HepG2 (cell line): ENCODE data around the gene CDC6. TPM values are rescaled to one million over a fixed set of nuclear protein-coding genes. Genes with fewer than 3 reads are reported as not detected.

Source experiments
- ATAC-seq: fragments of 200-7000 bp; cut with Tn5 transposase; 3 replicates; pipeline ENCODE4 v1.9.1; 2020; ENCODE audit warnings: mild to moderate bottlenecking, moderate library complexity
- BruUV-seq: library from RNA; stranded (reverse); fragments of 400-500 nt; replicated peaks from 2 replicates; lab custom pipeline; 2021; lab: Mats Ljungman, UMichigan
- CTCF ChIA-PET: fragments of 300-600 bp; formaldehyde crosslinking; extraction: SDS; loops from one replicate; lab custom pipeline; 2021; ENCODE audit warnings: low total read pairs, inconsistent platforms, low intra/inter-chr PET ratio; lab: Yijun Ruan, JAX
- POLR2A ChIA-PET: fragments of 350-600 bp; sonication (Branson Sonifier 250); formaldehyde crosslinking; loops from one replicate; lab custom pipeline; 2020; ENCODE audit warnings: antibody characterized with exemption, inconsistent platforms; lab: Yijun Ruan, JAX
- DNase-seq: peaks from one replicate; pipeline ENCODE4 v3.0.0-alpha.2; 2015; ENCODE audit warnings: low spot score
- FAIRE-seq: peaks from 3 replicates; lab custom pipeline; 2011; peaks lifted over from hg19 to GRCh38; lab: Jason Lieb, UNC
- H2AFZ ChIP-seq: one replicate; pipeline ENCODE4 v1.6.1; 2011; ENCODE audit warnings: low read length, inconsistent platforms
- H3K27ac ChIP-seq: fragments of 300-600 bp; 3 replicates; pipeline ENCODE4 v1.8.0; 2011; ENCODE audit warnings: mixed run types, mild to moderate bottlenecking, mixed read lengths, low read length, inconsistent platforms; ENCODE audit not compliant: insufficient read depth; ENCODE audit errors: extremely low read length
- H3K27me3 ChIP-seq, 2 experiments: fragments of 200-600 bp in 1 of 2; 2 replicates in 1 of 2; 3 replicates in 1 of 2; pipeline versions ENCODE4 v1.6.0 to v1.8.0; 2011; ENCODE audit warnings: low read length in 2 of 2, mild to moderate bottlenecking in 2 of 2, moderate library complexity in 2 of 2, inconsistent platforms in 1 of 2; ENCODE audit not compliant: insufficient read depth in 2 of 2, control insufficient read depth in 1 of 2
- H3K36me3 ChIP-seq, 2 experiments: fragments of 200-600 bp in 1 of 2; replicated peaks in 1 of 2; 2 replicates in 1 of 2; 3 replicates in 1 of 2; pipeline versions ENCODE4 v1.5.1 to v1.8.0; 2011; ENCODE audit warnings: low read length in 2 of 2, inconsistent platforms in 1 of 2; ENCODE audit not compliant: insufficient read depth in 2 of 2, control insufficient read depth in 1 of 2
- H3K4me1 ChIP-seq: 2 replicates; pipeline ENCODE4 v1.5.1; 2012; ENCODE audit warnings: low read length, inconsistent platforms; ENCODE audit not compliant: insufficient read depth
- H3K4me2 ChIP-seq: 2 replicates; pipeline ENCODE4 v1.6.0; 2011; ENCODE audit warnings: low read depth, low read length, inconsistent platforms
- H3K4me3 ChIP-seq, 3 experiments: fragments of 200-600 bp in 1 of 3; sonication (generic), shearing (Covaris generic) in 1 of 3; replicated peaks in 1 of 3; 2 replicates each; pipeline ENCODE4 v1.5.1; 2011 to 2016; ENCODE audit warnings: low read length in 3 of 3, inconsistent platforms in 2 of 3, low read depth in 2 of 3, mild to moderate bottlenecking in 2 of 3, control low read depth in 1 of 3, mixed read lengths in 1 of 3; ENCODE audit not compliant: insufficient read depth in 1 of 3
- H3K79me2 ChIP-seq: one replicate; pipeline ENCODE4 v1.6.1; 2011; ENCODE audit warnings: low read length, inconsistent platforms; ENCODE audit not compliant: insufficient read depth
- H3K9ac ChIP-seq: 2 replicates; pipeline ENCODE4 v1.6.0; 2011; ENCODE audit warnings: mild to moderate bottlenecking, low read depth, low read length, inconsistent platforms; ENCODE audit not compliant: insufficient read depth
- H3K9me3 ChIP-seq: 2 replicates; pipeline ENCODE4 v1.5.1; 2012; ENCODE audit warnings: mild to moderate bottlenecking, low read length
- H4K20me1 ChIP-seq: 2 replicates; pipeline ENCODE4 v1.6.0; 2011; ENCODE audit warnings: inconsistent platforms, mild to moderate bottlenecking, low read length, moderate library complexity; ENCODE audit not compliant: insufficient read depth
- GLMP ChIP-seq: sonication (generic); formaldehyde crosslinking; IDR thresholded peaks from 2 replicates; pipeline ENCODE4 v1.9.0; 2021; ENCODE audit warnings: missing genetic modification reagents, mild to moderate bottlenecking, borderline replicate concordance
- NFIC ChIP-seq: IDR thresholded peaks from 2 replicates; pipeline ENCODE4 v1.6.1; 2012; ENCODE audit warnings: mild to moderate bottlenecking, low read length, inconsistent platforms
- NR2F6 ChIP-seq, 2 experiments: IDR thresholded peaks; 2 replicates each; pipeline ENCODE4 v1.6.1; 2016; ENCODE audit warnings: antibody characterized with exemption in 1 of 2, mild to moderate bottlenecking in 1 of 2
- SNAPC4 ChIP-seq: sonication (generic); formaldehyde crosslinking; IDR thresholded peaks from 2 replicates; pipeline ENCODE4 v1.4.0; 2020; ENCODE audit warnings: mild to moderate bottlenecking, missing genetic modification reagents
- TP53 ChIP-seq: sonication (generic); formaldehyde crosslinking; conservative IDR thresholded peaks from 2 replicates; pipeline ENCODE4 v1.4.0; 2020; ENCODE audit warnings: missing genetic modification reagents
- ZC3H13 ChIP-seq: sonication (generic); formaldehyde crosslinking; IDR thresholded peaks from 2 replicates; pipeline ENCODE4 v1.8.1; 2023; ENCODE audit warnings: mild to moderate bottlenecking, missing genetic modification reagents, moderate library complexity
- ZNF142 ChIP-seq: sonication (generic); formaldehyde crosslinking; IDR thresholded peaks from 2 replicates; pipeline ENCODE4 v1.4.0; 2020; ENCODE audit warnings: missing genetic modification reagents
- ZNF180 ChIP-seq: sonication (generic); formaldehyde crosslinking; IDR thresholded peaks from 2 replicates; pipeline ENCODE4 v1.4.0; 2020; ENCODE audit warnings: low read depth, missing genetic modification reagents, borderline replicate concordance
- ZNF232 ChIP-seq: sonication (generic); formaldehyde crosslinking; IDR thresholded peaks from 2 replicates; pipeline ENCODE4 v1.4.0; 2020; ENCODE audit warnings: missing genetic modification reagents, borderline replicate concordance
- ZNF292 ChIP-seq: sonication (generic); formaldehyde crosslinking; IDR thresholded peaks from 2 replicates; pipeline ENCODE4 v1.8.1; 2022; ENCODE audit warnings: mild to moderate bottlenecking, low read depth, missing genetic modification reagents, borderline replicate concordance
- ZNF563 ChIP-seq: sonication (generic); formaldehyde crosslinking; IDR thresholded peaks from 2 replicates; pipeline ENCODE4 v1.8.0; 2022; ENCODE audit warnings: mild to moderate bottlenecking, moderate library complexity, missing genetic modification reagents
- WGBS: methylation state at CpG from one replicate; pipeline ENCODE4 v1.1.6; 2017; ENCODE audit warnings: low lambda C conversion rate; 5-methylcytosine and 5-hydroxymethylcytosine counted together
- in situ Hi-C: cut with HindIII; loops from 2 replicates; pipeline ENCODE4 v1.10.0; 2017; ENCODE audit warnings: low pct_unique_long_range_greater_than_20kb; ENCODE audit not compliant: extremely low pct_ligation_motif_present
- intact Hi-C: fragments of 100-400 bp; cut with micrococcal nuclease; formaldehyde crosslinking; loops from one replicate; pipeline ENCODE4 v1.10.0; 2022; ENCODE audit not compliant: unreplicated experiment
- polyA plus RNA-seq, 8 experiments: library from polyadenylated mRNA; depleted of rRNA in 3 of 8; stranded (reverse) in 7 of 8; unstranded in 1 of 8; fragments of >200 nt; fragmentation: Illumina TruSeq in 4 of 8; extraction: Trizol in 4 of 8; gene quantifications; 2 replicates each; pipeline versions ENCODE4 v1.2.1 to v1.2.3, GENCODE V29; 2011 to 2016; ENCODE audit warnings: low read depth in 4 of 8, missing spikeins in 1 of 8, mixed read lengths in 1 of 8; ENCODE audit not compliant: insufficient read depth in 1 of 8
- total RNA-seq, 5 experiments: library from RNA; depleted of rRNA; stranded (reverse); fragments of >200 nt; fragmentation: Illumina TruSeq; extraction: Trizol; gene quantifications; 2 replicates each; pipeline ENCODE4 v1.2.3, GENCODE V29; 2016; ENCODE audit warnings: low read depth in 1 of 5

The CDC6 gene
- total and polyA plus RNA-seq, 2 of the 13 experiments (the other 11 are each of a cell fraction or from before 2014, with no cell fraction given) = 17.4 to 114 TPM

- Histone ChIP-seq H3K9ac (peak overlapping the region; percentile 46), H3K4me2 (peak overlapping the region; percentile 95), H3K4me1 (peaks cover 72% of the 10 kb centered on the region), H3K9me3 (no peaks in the 10 kb centered on the region), H3K27ac (peak overlapping the region; percentile 39), H3K36me3 (peaks cover 5 to 20% of the 10 kb centered on the region in 2 experiments), H4K20me1 (no peaks in the 10 kb centered on the region), H2AFZ (no peak overlapping the region), H3K4me3 (peak overlapping the region; percentile 35 to 99 (median 37)), H3K79me2 (peaks cover 32% of the 10 kb centered on the region), H3K27me3 (no peaks in the 10 kb centered on the region)
- intact Hi-C loops (loop anchor here (5.0 kb wide), 1 partner anchor 145 kb away; the partner anchor contains the start of gene CASC3), in situ Hi-C loops (loop anchor here (5.0 to 10.0 kb wide), 2 partner anchors 85 to 272 kb away; partner anchors contain the start of gene CSF3)
- POLR2A ChIA-PET = no interaction called here
- DNase-seq = no peak
- BruUV-seq = no TSS peak
- FAIRE-seq = no peak
- ATAC-seq = no peak; the same call in 2 of the 3 replicates
- WGBS = 33% methylated on average over 4 of the region's 4 CpGs
- CTCF ChIA-PET = no interaction called here
- TF ChIP-seq NFIC (0 out of 2 replicates have a peak, but pooled peaks have one; percentile 15), SNAPC4 (CRISPR knock-in tag) (no peak), ZNF232 (0 out of 2 replicates have a peak, but pooled peaks have one; percentile 19), ZNF142 (CRISPR knock-in tag) (no peak), GLMP (CRISPR knock-in tag) (no peak), ZNF563 (CRISPR knock-in tag) (peak; percentile 13; the same call in 1 of the 2 replicates), TP53 (CRISPR knock-in tag) (no peak), ZC3H13 (CRISPR knock-in tag) (0 out of 2 replicates have a peak, but pooled peaks have one; percentile 8), ZNF292 (0 out of 2 replicates have a peak, but pooled peaks have one; percentile 7), NR2F6 (IDR thresholded peaks at IDR 0.05) (peak; percentile 64; the same call in 1 of the 2 replicates), NR2F6 (CRISPR knock-in tag; IDR thresholded peaks at IDR 0.05) (0 out of 2 replicates have a peak, but pooled peaks have one; percentile 33), ZNF180 (CRISPR knock-in tag) (0 out of 2 replicates have a peak, but pooled peaks have one; percentile 41)
These were observed 553 bp upstream of the CDC6 start for GRCh38 chr17:40287159-40287493.
